Measurements from ENCODE around the gene KRT74. TPM values are rescaled to one million over a fixed set of nuclear protein-coding genes. Genes with fewer than 3 reads are reported as not detected.

KRT74 gene
- total RNA-seq, 2 donors from 2014 or later, result 0.05 to 0.45 TPM

- TF ChIP-seq POLR2A (IDR thresholded peaks at IDR 0.05) (no peak), POLR2AphosphoS5 (IDR thresholded peaks at IDR 0.05) (no peak)
- TF ChIP-seq, protein P1, sequence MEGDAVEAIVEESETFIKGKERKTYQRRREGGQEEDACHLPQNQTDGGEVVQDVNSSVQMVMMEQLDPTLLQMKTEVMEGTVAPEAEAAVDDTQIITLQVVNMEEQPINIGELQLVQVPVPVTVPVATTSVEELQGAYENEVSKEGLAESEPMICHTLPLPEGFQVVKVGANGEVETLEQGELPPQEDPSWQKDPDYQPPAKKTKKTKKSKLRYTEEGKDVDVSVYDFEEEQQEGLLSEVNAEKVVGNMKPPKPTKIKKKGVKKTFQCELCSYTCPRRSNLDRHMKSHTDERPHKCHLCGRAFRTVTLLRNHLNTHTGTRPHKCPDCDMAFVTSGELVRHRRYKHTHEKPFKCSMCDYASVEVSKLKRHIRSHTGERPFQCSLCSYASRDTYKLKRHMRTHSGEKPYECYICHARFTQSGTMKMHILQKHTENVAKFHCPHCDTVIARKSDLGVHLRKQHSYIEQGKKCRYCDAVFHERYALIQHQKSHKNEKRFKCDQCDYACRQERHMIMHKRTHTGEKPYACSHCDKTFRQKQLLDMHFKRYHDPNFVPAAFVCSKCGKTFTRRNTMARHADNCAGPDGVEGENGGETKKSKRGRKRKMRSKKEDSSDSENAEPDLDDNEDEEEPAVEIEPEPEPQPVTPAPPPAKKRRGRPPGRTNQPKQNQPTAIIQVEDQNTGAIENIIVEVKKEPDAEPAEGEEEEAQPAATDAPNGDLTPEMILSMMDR (IDR thresholded peaks at IDR 0.05), result no peak
- Histone ChIP-seq H3K27me3 (replicated peaks; ENCODE audit: insufficient read depth) (no peaks in the 10 kb centered on the region), H3K27ac (no peak overlapping the region), H3K9me3 (no peaks in the 10 kb centered on the region), H3K4me3 (no peak overlapping the region), H3K4me1 (replicated peaks) (no peaks in the 10 kb centered on the region), H3K36me3 (no peaks in the 10 kb centered on the region)
- WGBS, result 60% methylated on average over 4 of the region's 4 CpGs
- DNase-seq (ENCODE audit: low spot score), result no peak
- intact Hi-C loops (cut with DNase I), result no loop called here
Observed at GRCh38 chr12:52523824-52524223, 49.8 kb downstream of the KRT74 start.

- DNase-seq (ENCODE audit: low spot score), result peak; percentile 81
- H3K27ac ChIP-seq, result peak overlapping the region; percentile 61 to 69
- WGBS, result 42% methylated on average over 10 of the region's 10 CpGs
- H3K36me3 ChIP-seq, result no peaks in the 10 kb centered on the region
- no peaks in the 10 kb centered on the region for H3K27me3 ChIP-seq (replicated peaks; ENCODE audit: insufficient read depth)
- H3K9me3 ChIP-seq, result no peaks in the 10 kb centered on the region
- TF ChIP-seq POLR2A (IDR thresholded peaks at IDR 0.05) (no peak), POLR2AphosphoS5 (IDR thresholded peaks at IDR 0.05) (peak; percentile 83)
- TF ChIP-seq, protein P1 (IDR thresholded peaks at IDR 0.05), result no peak
- no peaks in the 10 kb centered on the region for H3K4me1 ChIP-seq (replicated peaks)
- no peak overlapping the region for H3K4me3 ChIP-seq
- intact Hi-C loops (cut with DNase I), result no loop called here
Observed at GRCh38 chr12:52522346-52523011, 51.2 kb downstream of the KRT74 start.

DNA sequence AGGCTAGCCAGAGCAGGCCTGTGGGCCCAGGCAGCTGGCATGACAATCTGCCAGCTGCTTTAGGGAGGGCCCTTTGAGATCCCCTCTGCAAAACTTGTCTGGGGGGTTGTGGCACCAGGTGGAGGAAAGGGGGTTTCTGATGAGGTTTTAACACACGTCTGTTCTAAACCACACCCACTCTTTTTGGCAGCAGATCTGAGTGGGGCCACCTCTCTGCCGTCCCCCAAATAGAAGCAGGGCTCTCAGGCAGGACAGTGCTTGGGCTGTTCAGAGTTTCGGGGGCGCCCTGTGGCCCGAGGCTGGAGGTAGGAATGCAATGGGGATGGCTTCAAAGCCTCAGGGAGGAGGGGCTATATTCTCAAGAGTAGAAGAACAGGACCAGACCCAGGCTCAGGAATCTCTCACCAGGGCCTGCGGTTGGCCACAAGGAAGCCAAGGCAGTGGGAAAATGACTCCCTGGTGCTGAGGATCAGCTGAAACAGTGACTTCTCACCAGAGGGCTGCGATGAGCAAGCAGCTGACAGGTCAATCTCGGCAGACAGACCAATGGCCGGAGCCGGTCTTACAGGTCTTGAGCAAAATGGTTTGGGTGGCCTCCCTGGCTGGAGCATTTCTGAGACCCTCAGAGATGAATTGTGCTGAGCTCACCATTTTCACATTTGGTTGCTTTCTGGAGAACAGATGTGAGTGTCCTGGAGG is 51.9 kb downstream of the KRT74 start:
- 47% methylated on average over 10 of the region's 10 CpGs for WGBS
- H3K9me3 ChIP-seq, result no peaks in the 10 kb centered on the region
- H3K27me3 ChIP-seq (replicated peaks; ENCODE audit: insufficient read depth), result no peaks in the 10 kb centered on the region
- no peaks in the 10 kb centered on the region for H3K36me3 ChIP-seq
- no peak overlapping the region for H3K4me3 ChIP-seq
- H3K4me1 ChIP-seq (replicated peaks), result no peaks in the 10 kb centered on the region
- H3K27ac ChIP-seq, result peak overlapping the region; percentile 61 to 69
- TF ChIP-seq POLR2AphosphoS5 (IDR thresholded peaks at IDR 0.05), result no peak
- TF ChIP-seq, protein P1 (IDR thresholded peaks at IDR 0.05), result no peak
- no peak for TF ChIP-seq POLR2A (IDR thresholded peaks at IDR 0.05)
- DNase-seq (ENCODE audit: low spot score), result no peak
- intact Hi-C loops (cut with DNase I), result no loop called here

DNA sequence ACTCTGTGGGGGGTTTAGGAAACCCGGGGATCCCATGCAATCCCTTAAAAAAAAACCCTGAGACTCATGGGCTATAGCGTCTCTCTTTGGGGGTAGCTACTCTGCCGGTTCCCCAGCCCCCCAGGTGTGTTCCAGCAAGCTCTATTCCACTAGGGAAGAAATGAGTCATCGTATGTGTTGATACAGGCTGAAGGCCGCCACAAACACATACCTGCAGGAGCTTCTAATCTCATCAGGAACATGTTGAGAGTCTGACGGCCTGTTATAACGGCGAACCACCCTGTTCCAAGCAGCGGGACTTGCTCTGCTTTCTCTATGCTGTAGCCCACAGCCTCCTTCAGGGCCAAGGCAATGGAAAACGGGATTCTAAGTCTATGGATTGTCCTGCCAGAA is 52.5 kb downstream of the KRT74 start:
- WGBS, result 40% methylated on average over 10 of the region's 10 CpGs

More for the DNA sequence above, 52.5 kb downstream of the KRT74 start:
- TF ChIP-seq, protein P1 (IDR thresholded peaks at IDR 0.05), result no peak
- peak; percentile 78 for TF ChIP-seq POLR2AphosphoS5 (IDR thresholded peaks at IDR 0.05)
- H3K9me3 ChIP-seq, result no peaks in the 10 kb centered on the region
- no peaks in the 10 kb centered on the region for H3K36me3 ChIP-seq
- peak overlapping the region; percentile 61 to 69 for H3K27ac ChIP-seq
- H3K4me1 ChIP-seq (replicated peaks), result no peaks in the 10 kb centered on the region
- no peaks in the 10 kb centered on the region for H3K27me3 ChIP-seq (replicated peaks; ENCODE audit: insufficient read depth)
- peak; percentile 80 for DNase-seq (ENCODE audit: low spot score)
- H3K4me3 ChIP-seq, result no peak overlapping the region
- intact Hi-C loops (cut with DNase I), result no loop called here
